Ovary (tissue), 3 donors: Measurements from ENCODE around the gene RPL23.

ENCODE experiments used
- POLR2A ChIP-seq: fragments of 450-650 bp; IDR thresholded peaks from one replicate; pipeline ENCODE4 v1.6.1; 2017; ENCODE audit warnings: antibody characterized with exemption, mild to moderate bottlenecking, moderate library complexity
- TF ChIP-seq, protein P1 (sequence below), 3 donors: fragments of 450-650 bp in 2 of 3; fragments of 200-600 bp in 1 of 3; IDR thresholded peaks; one replicate each; pipeline versions ENCODE4 v1.5.1 to v1.8.0; 2016 to 2022; ENCODE audit warnings: antibody characterized with exemption in 3 of 3, mild to moderate bottlenecking in 1 of 3
- donor health status: DM: no; HTN: no; CAD: no.

DNA sequence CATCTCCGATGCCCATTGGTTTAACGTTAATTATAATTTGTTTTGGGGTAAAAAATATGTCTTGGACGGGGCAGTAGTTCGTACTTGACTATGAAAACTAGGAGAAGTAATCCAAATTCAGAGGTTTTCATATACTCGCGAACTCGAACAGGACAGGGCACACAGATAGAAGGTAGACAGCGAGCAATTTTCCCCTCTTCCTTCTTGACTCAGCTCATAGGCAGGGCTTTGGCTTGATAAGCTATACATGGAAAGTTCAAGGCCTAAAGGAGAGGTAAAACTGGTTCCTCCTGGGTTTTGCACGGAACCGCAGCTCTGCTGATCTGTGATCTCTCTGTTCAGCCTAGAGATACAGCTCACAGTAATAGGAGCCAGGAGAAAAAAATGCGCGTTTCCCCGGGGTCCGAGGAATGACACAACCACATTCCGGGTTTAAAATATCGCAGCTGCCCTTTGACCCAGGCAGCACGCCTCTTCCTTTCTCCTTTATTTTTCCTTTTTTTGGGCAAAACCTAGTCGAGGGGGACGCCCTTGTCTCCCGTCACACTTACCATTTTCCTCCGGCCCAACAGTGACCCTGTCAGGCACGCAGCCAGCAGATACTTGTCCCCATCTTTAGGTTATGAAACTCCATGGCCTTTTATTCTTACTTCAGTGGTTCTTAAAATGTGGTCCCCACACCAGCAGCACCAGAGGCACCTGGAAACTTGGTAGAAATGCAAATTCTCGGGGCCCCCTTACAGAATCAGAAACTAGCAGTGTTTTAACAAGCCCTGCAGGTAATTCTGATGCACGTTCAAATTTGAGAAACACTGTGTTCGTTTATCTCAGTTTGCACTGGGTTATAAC lies 14.7 kb upstream of the RPL23 start:
- TF ChIP-seq, protein P1, sequence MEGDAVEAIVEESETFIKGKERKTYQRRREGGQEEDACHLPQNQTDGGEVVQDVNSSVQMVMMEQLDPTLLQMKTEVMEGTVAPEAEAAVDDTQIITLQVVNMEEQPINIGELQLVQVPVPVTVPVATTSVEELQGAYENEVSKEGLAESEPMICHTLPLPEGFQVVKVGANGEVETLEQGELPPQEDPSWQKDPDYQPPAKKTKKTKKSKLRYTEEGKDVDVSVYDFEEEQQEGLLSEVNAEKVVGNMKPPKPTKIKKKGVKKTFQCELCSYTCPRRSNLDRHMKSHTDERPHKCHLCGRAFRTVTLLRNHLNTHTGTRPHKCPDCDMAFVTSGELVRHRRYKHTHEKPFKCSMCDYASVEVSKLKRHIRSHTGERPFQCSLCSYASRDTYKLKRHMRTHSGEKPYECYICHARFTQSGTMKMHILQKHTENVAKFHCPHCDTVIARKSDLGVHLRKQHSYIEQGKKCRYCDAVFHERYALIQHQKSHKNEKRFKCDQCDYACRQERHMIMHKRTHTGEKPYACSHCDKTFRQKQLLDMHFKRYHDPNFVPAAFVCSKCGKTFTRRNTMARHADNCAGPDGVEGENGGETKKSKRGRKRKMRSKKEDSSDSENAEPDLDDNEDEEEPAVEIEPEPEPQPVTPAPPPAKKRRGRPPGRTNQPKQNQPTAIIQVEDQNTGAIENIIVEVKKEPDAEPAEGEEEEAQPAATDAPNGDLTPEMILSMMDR (IDR thresholded peaks at IDR 0.05) = no peak
- peak; percentile 18 for TF ChIP-seq POLR2A
